GM21723 (cell line): ENCODE measurements around the gene CHCHD4.
"Not testable (repeated sequence)": the region's sequence is repeated elsewhere in the genome, so short reads cannot be mapped to it uniquely, and the experiment has no call there.

Experiments
- ATAC-seq: cut with Tn5 transposase; IDR thresholded peaks from one replicate; pipeline ENCODE4 v1.9.1; 2021; ENCODE audit warnings: mild to moderate bottlenecking, moderate library complexity; ENCODE audit not compliant: unreplicated experiment

Gene CHCHD4

GRCh38 chr3:14121859-14122258 lies 2.8 kb downstream of the CHCHD4 start:
- ATAC-seq, result no peak

- not testable (repeated sequence) for ATAC-seq
These were observed 3.7 kb downstream of the CHCHD4 start for GRCh38 chr3:14120921-14121448.

DNA sequence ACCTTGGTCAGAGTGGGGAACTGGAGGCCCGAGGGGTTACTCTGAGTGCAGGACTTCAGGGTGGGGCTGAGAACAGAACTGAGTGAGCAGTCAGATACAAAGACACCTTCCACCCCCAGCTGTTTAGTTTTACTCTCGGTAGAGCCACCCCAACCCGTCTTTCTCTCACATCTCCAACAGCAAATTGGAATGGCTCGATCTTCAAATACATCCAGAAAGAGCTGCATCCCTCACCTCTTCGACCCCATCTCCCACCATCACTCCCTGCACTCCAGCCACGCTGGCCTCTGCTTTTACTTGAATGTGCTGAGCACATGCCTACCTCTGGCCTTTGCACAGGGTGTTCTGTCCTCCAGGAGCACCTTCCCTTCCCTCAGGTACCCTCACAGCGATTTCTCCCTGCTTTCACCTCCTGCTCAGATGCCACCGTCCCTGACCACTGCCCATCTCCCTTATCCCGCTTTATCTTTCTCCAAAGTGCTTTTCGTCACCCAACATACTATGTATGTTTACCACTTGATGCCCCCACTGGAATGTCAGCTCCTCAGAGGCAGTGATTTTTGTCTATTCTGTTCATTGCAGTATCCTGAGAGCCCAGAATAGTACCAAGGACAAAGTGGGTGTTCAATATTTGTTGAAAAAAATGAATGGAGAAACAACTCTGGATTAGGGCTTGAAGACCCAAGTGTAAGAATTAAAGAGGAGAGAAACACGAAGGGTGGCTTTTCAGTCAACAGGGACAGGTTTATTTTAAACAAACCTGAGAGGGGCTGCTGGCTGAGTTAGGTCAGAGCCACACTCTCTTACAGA lies 4.4 kb downstream of the CHCHD4 start:
- ATAC-seq, result no peak

GRCh38 chr3:14119651-14120050 lies 5.0 kb downstream of the CHCHD4 start:
- no peak for ATAC-seq

DNA sequence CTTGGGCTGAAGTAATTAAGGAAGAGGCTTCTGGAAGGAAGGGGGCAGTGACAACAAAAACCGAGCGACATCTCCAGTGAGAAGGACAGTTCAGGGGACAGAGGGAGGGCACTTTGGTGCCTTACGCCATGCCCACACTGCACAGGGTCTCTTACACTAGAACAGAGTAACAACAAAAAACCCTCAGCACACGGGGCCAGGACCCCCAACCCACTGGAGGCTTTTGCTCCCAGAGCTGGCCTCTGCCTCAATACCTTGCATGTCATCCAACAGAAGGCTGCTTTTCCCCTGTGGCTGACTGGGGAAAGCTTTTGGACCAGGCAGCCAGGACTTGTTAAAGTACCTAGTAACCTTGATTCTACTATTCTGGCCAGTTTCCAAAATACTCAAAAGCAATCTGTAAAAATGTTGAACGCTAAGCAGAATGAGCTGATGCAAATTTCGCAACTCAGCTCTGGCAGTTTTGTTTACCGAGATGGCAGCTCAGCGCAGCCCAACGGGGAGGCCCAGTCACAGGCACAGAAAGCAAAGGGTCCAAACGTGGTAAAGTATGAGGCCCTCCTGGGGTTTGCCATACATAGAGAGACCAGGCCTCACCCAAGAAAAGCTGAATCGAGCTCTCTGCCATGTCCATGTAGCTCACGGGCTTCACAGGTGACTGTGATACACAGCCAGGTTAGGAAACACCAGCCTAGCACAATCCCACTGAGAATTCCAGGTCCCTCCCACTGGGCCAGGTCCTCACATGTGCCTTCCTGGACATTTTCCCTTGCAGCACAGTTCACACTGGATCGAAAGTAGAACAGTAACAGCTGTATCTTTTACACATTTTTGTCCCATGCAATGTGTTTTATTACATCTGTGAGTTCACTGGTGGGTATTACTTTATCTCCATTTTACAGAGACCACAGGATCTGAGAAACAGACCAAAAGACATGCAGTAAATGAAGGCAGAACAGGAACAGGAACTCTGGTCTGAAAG lies 6.0 kb downstream of the CHCHD4 start:
- no peak for ATAC-seq

DNA sequence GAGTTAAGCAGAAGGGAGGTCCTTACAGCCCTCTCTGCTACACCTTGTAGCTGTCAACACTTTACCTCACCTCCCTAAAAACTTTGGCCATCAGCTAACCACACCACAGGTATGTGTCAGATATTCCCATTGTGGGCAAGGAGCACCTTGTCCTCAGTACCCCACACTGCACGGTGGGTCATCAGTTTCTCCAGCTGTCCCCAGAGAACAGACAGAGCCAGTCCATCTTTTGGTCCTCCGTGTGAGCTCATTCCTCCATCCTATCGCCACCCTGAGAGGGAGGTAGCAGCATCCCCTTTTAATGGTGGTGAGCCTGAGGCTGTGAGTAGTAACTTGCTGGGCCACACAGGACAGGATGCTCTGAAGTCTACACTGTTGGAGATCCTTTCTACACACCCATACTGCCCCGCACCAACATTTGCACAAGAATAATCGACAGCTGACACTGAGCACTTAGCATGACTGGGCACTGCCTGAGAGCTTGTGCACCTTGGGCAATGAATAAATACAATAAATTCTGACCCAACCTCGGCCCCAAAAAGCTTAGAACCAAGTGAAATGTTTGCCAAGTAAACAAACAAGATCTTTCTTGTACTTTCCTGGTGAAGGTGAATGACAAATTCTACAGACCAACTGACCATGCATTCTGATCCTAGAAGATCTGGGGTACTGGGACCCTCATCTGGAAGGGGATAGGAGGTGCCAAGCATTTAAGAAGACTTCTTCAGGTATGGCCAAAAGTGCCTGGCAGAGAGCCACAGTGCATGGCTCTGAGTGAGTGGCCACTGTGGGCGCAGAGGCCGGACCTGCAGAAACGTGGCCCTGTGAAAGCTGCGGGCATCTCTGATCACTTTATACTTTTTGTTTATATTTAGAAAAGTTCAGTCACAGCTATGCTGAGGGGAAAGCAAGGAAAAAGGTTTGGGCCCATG lies 6.9 kb downstream of the CHCHD4 start:
- no peak for ATAC-seq

DNA sequence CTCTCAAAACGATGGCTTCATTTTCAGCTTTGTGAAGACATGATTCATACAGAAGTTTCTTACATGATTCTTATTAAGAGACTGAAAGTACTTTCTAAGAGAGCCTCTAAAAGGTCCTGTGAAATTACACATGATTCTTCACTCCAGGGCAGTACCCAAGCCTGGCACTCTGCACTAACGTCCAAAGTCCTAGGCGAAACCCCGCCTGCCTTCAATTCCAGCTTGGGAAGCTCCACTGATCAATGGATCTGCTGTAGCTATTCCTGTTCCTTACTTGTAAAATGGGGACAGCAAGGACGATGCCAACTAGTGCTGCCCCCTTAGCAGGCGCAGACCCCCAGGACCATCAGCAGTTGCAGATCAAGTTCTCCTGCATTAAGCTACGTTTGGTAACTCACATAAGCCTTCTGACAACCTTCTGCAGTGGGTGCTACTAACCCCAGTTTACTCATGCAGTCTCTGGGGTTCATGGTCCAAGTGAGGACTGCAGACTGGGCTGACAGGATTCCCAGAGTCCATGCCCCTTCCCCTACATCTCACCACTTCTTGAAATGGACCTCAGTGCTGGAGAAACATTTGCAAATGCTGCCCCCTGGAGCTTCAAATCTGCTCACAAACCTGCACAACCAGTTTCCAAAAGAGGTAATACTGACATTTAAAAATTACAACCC lies 10.6 kb downstream of the CHCHD4 start:
- ATAC-seq, result no peak

DNA sequence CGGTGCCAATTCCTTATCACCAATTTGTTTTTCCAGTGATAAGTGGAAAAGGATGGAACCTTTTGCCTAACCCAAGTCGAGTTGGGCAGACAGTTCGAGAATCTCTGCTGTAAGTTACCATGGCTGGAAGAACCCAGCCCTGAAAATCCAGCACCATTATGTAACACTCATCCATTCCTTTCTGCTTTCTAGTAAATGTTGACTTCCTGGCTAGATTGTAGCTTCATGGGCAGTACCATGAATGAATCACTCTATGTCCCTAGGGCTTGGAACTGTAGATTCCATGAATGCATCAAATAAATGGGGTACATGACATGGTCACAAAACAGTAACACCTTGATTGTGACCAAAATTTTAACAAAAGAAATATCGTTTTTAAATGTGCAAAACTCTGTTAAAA lies 14.0 kb downstream of the CHCHD4 start:
- ATAC-seq, result no peak

- ATAC-seq, result not testable (repeated sequence)
These were observed 14.8 kb downstream of the CHCHD4 start for GRCh38 chr3:14109821-14110220.

DNA sequence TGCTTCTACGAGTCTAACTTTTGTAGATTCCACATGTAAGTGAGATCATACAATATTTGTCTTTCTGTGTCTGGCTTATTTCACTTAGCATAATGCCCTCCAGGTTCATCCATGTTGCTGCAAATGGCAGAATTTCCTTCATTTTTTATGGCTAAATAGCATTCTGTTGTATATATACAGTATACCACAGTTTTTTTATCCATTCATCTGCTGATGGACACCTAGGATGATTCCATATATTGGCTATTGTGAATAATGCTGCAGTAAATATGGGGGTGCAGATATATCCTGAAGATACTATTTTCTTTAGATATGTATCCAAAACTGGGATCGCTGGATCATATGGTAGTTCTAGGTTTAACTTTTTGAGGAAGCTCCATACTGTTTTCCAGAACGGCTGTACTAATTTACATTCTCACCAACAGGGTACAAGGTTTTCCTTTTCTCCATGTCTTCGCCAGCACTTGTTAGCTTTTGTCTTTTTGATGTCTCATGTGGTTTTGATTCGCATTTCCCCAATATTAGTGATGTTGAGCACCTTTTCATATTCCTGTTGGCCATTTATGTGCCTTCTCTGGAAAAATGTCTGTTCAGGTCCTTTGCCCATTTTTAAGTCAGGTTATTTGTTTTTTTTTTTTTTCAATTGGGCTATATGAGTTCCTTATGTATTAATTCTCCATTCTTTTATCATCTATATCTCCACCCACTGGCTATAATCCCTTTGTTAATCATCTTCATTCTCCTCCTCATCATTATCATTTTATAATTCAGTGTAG lies 26.9 kb downstream of the CHCHD4 start:
- ATAC-seq, result no peak

GRCh38 chr3:14096742-14097141 lies 27.9 kb downstream of the CHCHD4 start:
- ATAC-seq, result no peak

DNA sequence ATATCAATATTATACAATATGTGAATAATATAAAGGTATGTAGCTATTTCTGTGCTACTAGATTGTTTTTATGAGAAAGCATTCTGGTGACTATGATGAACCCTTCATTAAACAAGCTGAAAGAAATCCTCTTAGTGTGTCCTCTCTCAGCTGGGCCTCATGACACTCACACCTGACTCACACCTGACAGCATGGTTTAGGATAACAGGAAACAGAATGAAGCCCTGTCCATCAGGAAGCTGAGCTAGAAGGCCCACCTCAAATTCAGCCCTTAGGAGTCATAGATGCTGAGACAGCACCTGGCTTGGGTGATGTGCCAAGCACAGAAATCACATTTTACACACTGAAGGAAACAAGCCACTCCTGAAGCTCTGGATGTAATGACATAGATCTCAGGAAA lies 30.8 kb downstream of the CHCHD4 start:
- no peak for ATAC-seq

- ATAC-seq, result no peak
These were observed 32.2 kb downstream of the CHCHD4 start for GRCh38 chr3:14092464-14092863.

GRCh38 chr3:14091959-14092358 lies 32.7 kb downstream of the CHCHD4 start:
- not testable (repeated sequence) for ATAC-seq

- ATAC-seq, result not testable (repeated sequence)
These were observed 37.2 kb downstream of the CHCHD4 start for GRCh38 chr3:14087461-14087860.

GRCh38 chr3:14082108-14082657 lies 42.5 kb downstream of the CHCHD4 start:
- ATAC-seq, result no peak

- ATAC-seq, result no peak
These were observed 47.4 kb downstream of the CHCHD4 start for GRCh38 chr3:14077310-14077709.

- ATAC-seq, result not testable (repeated sequence)
These were observed 49.4 kb downstream of the CHCHD4 start for GRCh38 chr3:14075233-14075632.

GRCh38 chr3:14064910-14065309 lies 59.8 kb downstream of the CHCHD4 start:
- ATAC-seq, result no peak
